ENCODE data around the gene VRK1.

The VRK1 gene

GRCh38 chr14:96897184-96897583, 100.0 kb downstream of the VRK1 start:
- DNase-seq (no peak), ATAC-seq (no peak)
- no peaks in the 10 kb centered on the region for H3K27me3 Mint-ChIP-seq
- no peak overlapping the region for H3K4me3 Mint-ChIP-seq
- no peaks in the 10 kb centered on the region for H3K9me3 Mint-ChIP-seq
- H3K4me1 Mint-ChIP-seq = peaks cover 29% of the 10 kb centered on the region
- no peak overlapping the region for H3K27ac Mint-ChIP-seq
- H3K36me3 Mint-ChIP-seq (ENCODE audit: low read depth) = peaks cover 16% of the 10 kb centered on the region

GRCh38 chr14:96901227-96901626, 104.0 kb downstream of the VRK1 start:
- H3K36me3 Mint-ChIP-seq (ENCODE audit: low read depth) = peaks cover 6% of the 10 kb centered on the region
- H3K27ac Mint-ChIP-seq = no peak overlapping the region
- H3K9me3 Mint-ChIP-seq = no peaks in the 10 kb centered on the region
- no peaks in the 10 kb centered on the region for H3K4me1 Mint-ChIP-seq
- no peak overlapping the region for H3K4me3 Mint-ChIP-seq
- ATAC-seq (no peak), DNase-seq (no peak)
- no peaks in the 10 kb centered on the region for H3K27me3 Mint-ChIP-seq

- H3K27me3 Mint-ChIP-seq = no peaks in the 10 kb centered on the region
- no peak overlapping the region for H3K27ac Mint-ChIP-seq
- H3K36me3 Mint-ChIP-seq (ENCODE audit: low read depth) = peaks cover 2% of the 10 kb centered on the region
- no peaks in the 10 kb centered on the region for H3K4me1 Mint-ChIP-seq
- no peak for ATAC-seq
- no peak overlapping the region for H3K4me3 Mint-ChIP-seq
- no peak for DNase-seq
- no peaks in the 10 kb centered on the region for H3K9me3 Mint-ChIP-seq
Measured at GRCh38 chr14:96902004-96902403, 104.8 kb downstream of the VRK1 start.

- Mint-ChIP-seq H3K27ac (no peak overlapping the region), H3K36me3 (ENCODE audit: low read depth) (peaks cover 9% of the 10 kb centered on the region), H3K27me3 (no peaks in the 10 kb centered on the region), H3K4me1 (no peaks in the 10 kb centered on the region), H3K4me3 (no peak overlapping the region), H3K9me3 (peaks cover 5% of the 10 kb centered on the region)
- ATAC-seq (no peak), DNase-seq (no peak)
Measured at GRCh38 chr14:96903444-96904023, 106.4 kb downstream of the VRK1 start.

- Mint-ChIP-seq H3K27ac (no peak overlapping the region), H3K36me3 (ENCODE audit: low read depth) (peaks cover 11% of the 10 kb centered on the region)
Measured at GRCh38 chr14:96904201-96904600, 107.0 kb downstream of the VRK1 start.

GRCh38 chr14:96905065-96905464, 107.9 kb downstream of the VRK1 start:
- no peak overlapping the region for H3K4me3 Mint-ChIP-seq
- DNase-seq (no peak), ATAC-seq (no peak)
- peaks cover 18% of the 10 kb centered on the region for H3K9me3 Mint-ChIP-seq
- H3K27me3 Mint-ChIP-seq = no peaks in the 10 kb centered on the region
- no peak overlapping the region for H3K27ac Mint-ChIP-seq
- H3K4me1 Mint-ChIP-seq = no peaks in the 10 kb centered on the region
- H3K36me3 Mint-ChIP-seq (ENCODE audit: low read depth) = peaks cover 20% of the 10 kb centered on the region

More at GRCh38 chr14:96904201-96904600, 107.0 kb downstream of the VRK1 start:
- no peak overlapping the region for H3K4me3 Mint-ChIP-seq
- no peaks in the 10 kb centered on the region for H3K4me1 Mint-ChIP-seq
- peaks cover 9% of the 10 kb centered on the region for H3K9me3 Mint-ChIP-seq
- no peak for DNase-seq
- no peak for ATAC-seq
- H3K27me3 Mint-ChIP-seq = no peaks in the 10 kb centered on the region

GRCh38 chr14:96905825-96906224, 108.6 kb downstream of the VRK1 start:
- H3K27ac Mint-ChIP-seq = no peak overlapping the region
- DNase-seq (no peak), ATAC-seq (no peak)
- H3K4me1 Mint-ChIP-seq = no peaks in the 10 kb centered on the region
- H3K9me3 Mint-ChIP-seq = peaks cover 19% of the 10 kb centered on the region
- no peak overlapping the region for H3K4me3 Mint-ChIP-seq
- H3K27me3 Mint-ChIP-seq = no peaks in the 10 kb centered on the region
- peaks cover 22% of the 10 kb centered on the region for H3K36me3 Mint-ChIP-seq (ENCODE audit: low read depth)

GRCh38 chr14:96906434-96906833, 109.3 kb downstream of the VRK1 start:
- Mint-ChIP-seq H3K36me3 (ENCODE audit: low read depth) (peaks cover 22% of the 10 kb centered on the region), H3K4me3 (no peak overlapping the region), H3K9me3 (peaks cover 19% of the 10 kb centered on the region), H3K4me1 (peaks cover 4% of the 10 kb centered on the region), H3K27me3 (no peaks in the 10 kb centered on the region), H3K27ac (no peak overlapping the region)
- ATAC-seq (no peak), DNase-seq (no peak)

GRCh38 chr14:96909841-96910364, 112.7 kb downstream of the VRK1 start:
- Mint-ChIP-seq H3K27ac (no peak overlapping the region), H3K36me3 (ENCODE audit: low read depth) (peaks cover 25% of the 10 kb centered on the region), H3K4me3 (no peak overlapping the region), H3K27me3 (no peaks in the 10 kb centered on the region), H3K4me1 (peaks cover 12% of the 10 kb centered on the region), H3K9me3 (peaks cover 19% of the 10 kb centered on the region)
- DNase-seq = no peak
- no peak for ATAC-seq

GRCh38 chr14:96911499-96912149, 114.4 kb downstream of the VRK1 start:
- H3K4me3 Mint-ChIP-seq = no peak overlapping the region
- peaks cover 23% of the 10 kb centered on the region for H3K9me3 Mint-ChIP-seq
- no peak overlapping the region for H3K27ac Mint-ChIP-seq
- peaks cover 12% of the 10 kb centered on the region for H3K4me1 Mint-ChIP-seq
- H3K27me3 Mint-ChIP-seq = no peaks in the 10 kb centered on the region
- DNase-seq (no peak), ATAC-seq (peak; percentile 54)
- peaks cover 33% of the 10 kb centered on the region for H3K36me3 Mint-ChIP-seq (ENCODE audit: low read depth)

GRCh38 chr14:96914571-96915128, 117.5 kb downstream of the VRK1 start:
- peaks cover 10% of the 10 kb centered on the region for H3K9me3 Mint-ChIP-seq
- H3K27ac Mint-ChIP-seq = no peak overlapping the region
- no peak overlapping the region for H3K4me3 Mint-ChIP-seq
- H3K27me3 Mint-ChIP-seq = no peaks in the 10 kb centered on the region
- DNase-seq (no peak), ATAC-seq (no peak)
- H3K36me3 Mint-ChIP-seq (ENCODE audit: low read depth) = peaks cover 20% of the 10 kb centered on the region
- peaks cover 12% of the 10 kb centered on the region for H3K4me1 Mint-ChIP-seq

GRCh38 chr14:96915478-96915877, 118.3 kb downstream of the VRK1 start:
- Mint-ChIP-seq H3K4me1 (peaks cover 12% of the 10 kb centered on the region), H3K27ac (no peak overlapping the region), H3K36me3 (ENCODE audit: low read depth) (peaks cover 14% of the 10 kb centered on the region), H3K27me3 (no peaks in the 10 kb centered on the region), H3K4me3 (no peak overlapping the region), H3K9me3 (peaks cover 4% of the 10 kb centered on the region)
- DNase-seq (no peak), ATAC-seq (no peak)

GRCh38 chr14:96916751-96917150, 119.6 kb downstream of the VRK1 start:
- ATAC-seq (no peak), DNase-seq (no peak)
- peaks cover 4% of the 10 kb centered on the region for H3K9me3 Mint-ChIP-seq
- no peaks in the 10 kb centered on the region for H3K27me3 Mint-ChIP-seq
- H3K4me1 Mint-ChIP-seq = peaks cover 5% of the 10 kb centered on the region
- no peak overlapping the region for H3K27ac Mint-ChIP-seq
- no peak overlapping the region for H3K4me3 Mint-ChIP-seq
- H3K36me3 Mint-ChIP-seq (ENCODE audit: low read depth) = peaks cover 16% of the 10 kb centered on the region

- DNase-seq (no peak), ATAC-seq (no peak)
- H3K27me3 Mint-ChIP-seq = no peaks in the 10 kb centered on the region
- peaks cover 16% of the 10 kb centered on the region for H3K36me3 Mint-ChIP-seq (ENCODE audit: low read depth)
- no peaks in the 10 kb centered on the region for H3K4me1 Mint-ChIP-seq
- no peak overlapping the region for H3K4me3 Mint-ChIP-seq
- H3K9me3 Mint-ChIP-seq = peaks cover 9% of the 10 kb centered on the region
- H3K27ac Mint-ChIP-seq = no peak overlapping the region
Measured at GRCh38 chr14:96917442-96917963, 120.3 kb downstream of the VRK1 start.

GRCh38 chr14:96920023-96920422, 122.8 kb downstream of the VRK1 start:
- H3K27ac Mint-ChIP-seq = no peak overlapping the region
- peaks cover 12% of the 10 kb centered on the region for H3K36me3 Mint-ChIP-seq (ENCODE audit: low read depth)
- H3K4me1 Mint-ChIP-seq = no peaks in the 10 kb centered on the region
- H3K9me3 Mint-ChIP-seq = peaks cover 10% of the 10 kb centered on the region
- no peak for ATAC-seq
- no peak overlapping the region for H3K4me3 Mint-ChIP-seq
- H3K27me3 Mint-ChIP-seq = no peaks in the 10 kb centered on the region
- no peak for DNase-seq

Measured in activated naive CD8-positive, alpha-beta T cell treated with anti-CD3 and anti-CD28 coated beads, Interleukin-2, amount 50 U/mL, for 24 hours (primary cell).